C4-2B (cell line): Measurements from ENCODE around the gene PPARD.

Source experiments
- H3K27ac ChIP-seq: fragments of 450-650 bp; 2 replicates; pipeline ENCODE4 v1.5.1; 2017
- ZFX ChIP-seq: fragments of 450-650 bp; IDR thresholded peaks from 2 replicates; pipeline ENCODE4 v1.6.1; 2017
- TF ChIP-seq, protein P1 (sequence below): fragments of 450-650 bp; conservative IDR thresholded peaks from 2 replicates; pipeline ENCODE4 v1.5.1; 2017; ENCODE audit warnings: mild to moderate bottlenecking

The PPARD gene

DNA sequence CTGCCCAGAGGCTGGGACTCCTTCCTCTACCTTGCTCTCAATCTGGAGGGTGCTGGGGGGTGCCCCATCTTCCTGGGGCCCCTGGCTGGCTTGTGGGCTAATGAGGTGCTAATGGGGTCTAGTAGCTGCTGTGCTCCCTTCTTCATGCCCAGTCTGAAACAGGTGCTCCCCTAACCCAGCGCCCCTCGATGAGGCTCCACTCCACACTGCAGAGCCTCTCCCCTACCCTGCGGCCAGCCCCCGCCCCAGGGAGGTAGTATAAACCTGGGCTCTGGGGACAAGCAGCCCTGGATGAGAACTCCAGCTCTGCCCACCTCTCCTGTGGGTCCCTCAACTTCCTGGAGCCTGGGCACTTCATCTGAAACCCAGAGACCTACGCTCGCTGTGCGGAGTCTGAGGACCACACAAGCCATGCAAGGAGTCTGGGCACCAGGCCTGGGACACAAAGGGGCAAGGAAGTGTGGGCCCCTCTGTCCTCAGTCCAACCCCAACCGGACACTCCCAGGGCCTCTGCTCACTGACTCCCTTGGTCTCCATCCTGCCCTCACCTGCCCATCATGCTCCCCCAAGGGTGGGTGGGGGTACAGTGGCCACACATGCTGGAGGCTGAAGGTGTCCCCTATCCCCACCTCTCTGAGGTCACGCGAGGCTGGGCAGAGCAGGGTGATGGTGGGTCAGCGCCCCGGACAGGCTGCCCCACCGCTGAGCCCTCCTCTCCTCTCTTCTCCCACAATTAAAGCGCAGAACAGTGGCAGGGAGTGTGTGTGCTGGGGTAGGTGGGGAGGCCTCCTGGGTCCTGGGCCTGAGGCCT lies 132.0 kb downstream of the PPARD start:
- no peak for TF ChIP-seq ZFX
- TF ChIP-seq, protein P1, sequence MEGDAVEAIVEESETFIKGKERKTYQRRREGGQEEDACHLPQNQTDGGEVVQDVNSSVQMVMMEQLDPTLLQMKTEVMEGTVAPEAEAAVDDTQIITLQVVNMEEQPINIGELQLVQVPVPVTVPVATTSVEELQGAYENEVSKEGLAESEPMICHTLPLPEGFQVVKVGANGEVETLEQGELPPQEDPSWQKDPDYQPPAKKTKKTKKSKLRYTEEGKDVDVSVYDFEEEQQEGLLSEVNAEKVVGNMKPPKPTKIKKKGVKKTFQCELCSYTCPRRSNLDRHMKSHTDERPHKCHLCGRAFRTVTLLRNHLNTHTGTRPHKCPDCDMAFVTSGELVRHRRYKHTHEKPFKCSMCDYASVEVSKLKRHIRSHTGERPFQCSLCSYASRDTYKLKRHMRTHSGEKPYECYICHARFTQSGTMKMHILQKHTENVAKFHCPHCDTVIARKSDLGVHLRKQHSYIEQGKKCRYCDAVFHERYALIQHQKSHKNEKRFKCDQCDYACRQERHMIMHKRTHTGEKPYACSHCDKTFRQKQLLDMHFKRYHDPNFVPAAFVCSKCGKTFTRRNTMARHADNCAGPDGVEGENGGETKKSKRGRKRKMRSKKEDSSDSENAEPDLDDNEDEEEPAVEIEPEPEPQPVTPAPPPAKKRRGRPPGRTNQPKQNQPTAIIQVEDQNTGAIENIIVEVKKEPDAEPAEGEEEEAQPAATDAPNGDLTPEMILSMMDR = no peak
- H3K27ac ChIP-seq = no peak overlapping the region

DNA sequence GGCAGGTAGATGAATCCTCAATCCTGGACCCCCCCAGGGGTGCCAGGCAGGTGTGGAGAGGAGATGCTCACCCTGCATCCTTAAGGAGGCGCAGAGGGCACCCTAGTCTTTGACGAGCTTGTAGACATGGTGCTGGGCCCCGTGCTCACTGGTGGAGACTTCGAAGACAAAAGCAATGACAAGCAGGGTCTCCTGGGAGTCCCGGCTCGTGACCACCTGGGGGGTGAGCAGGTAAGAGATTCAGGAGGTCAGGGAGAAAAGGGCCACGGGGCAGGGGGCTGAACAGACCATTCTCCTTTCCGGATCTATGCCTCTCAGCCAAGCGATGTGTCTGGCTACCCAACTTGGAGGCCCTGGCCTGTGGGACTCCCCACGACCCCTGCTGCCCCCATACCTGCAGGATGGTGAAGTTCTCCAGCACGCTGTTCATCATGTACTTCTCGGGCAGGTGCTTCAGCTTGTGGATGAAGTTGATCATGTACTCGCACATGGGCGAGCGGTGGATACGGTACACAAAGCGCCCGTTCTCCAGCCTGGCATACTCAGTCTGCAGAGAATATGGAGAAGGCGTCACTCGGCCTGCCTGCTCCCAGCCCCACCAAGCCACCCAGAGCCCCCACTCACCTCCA lies 132.7 kb downstream of the PPARD start:
- no peak overlapping the region for H3K27ac ChIP-seq
- TF ChIP-seq, protein P1 = no peak
- TF ChIP-seq ZFX = no peak

DNA sequence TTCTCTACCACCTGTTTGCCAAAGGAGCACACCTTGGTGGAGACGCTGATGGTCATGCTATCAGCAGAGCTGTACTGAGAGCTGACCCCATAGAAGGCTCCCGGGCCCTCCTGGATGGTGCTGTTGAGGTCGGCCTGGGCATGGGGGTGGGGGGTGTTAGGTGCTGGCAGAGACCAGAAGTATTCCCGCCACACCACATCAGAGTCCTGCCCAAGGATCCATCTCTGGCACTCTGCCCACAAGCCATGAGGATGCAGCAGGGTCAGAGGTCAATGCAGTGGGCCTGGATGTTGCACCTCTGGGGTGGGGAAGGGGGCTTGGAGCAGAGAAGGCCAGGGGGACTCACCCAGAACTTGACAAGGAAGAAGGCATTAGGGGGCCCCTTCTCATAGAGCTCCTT lies 133.2 kb downstream of the PPARD start:
- no peak for TF ChIP-seq ZFX
- TF ChIP-seq, protein P1 = no peak
- H3K27ac ChIP-seq = no peak overlapping the region

DNA sequence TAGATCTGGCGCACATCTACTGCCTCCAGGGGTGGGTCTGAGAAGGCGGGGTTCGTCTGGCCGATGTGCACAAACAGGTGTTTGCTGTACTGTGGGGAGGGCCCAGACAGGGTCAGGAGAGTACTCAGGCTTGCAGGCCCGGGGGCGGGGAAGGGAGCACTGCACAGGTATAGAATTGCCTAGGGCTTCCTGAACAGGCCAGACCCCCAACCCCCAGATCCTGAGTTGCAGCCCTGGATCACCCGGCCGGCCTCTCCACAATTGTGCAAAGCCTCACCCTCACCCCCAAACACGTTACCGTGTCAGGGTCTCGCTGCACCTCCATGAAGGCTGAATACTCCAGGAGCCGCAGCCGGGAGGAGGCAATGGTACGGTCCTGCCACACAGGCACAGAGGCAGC lies 133.6 kb downstream of the PPARD start:
- TF ChIP-seq, protein P1 = no peak
- TF ChIP-seq ZFX = no peak
- no peak overlapping the region for H3K27ac ChIP-seq

DNA sequence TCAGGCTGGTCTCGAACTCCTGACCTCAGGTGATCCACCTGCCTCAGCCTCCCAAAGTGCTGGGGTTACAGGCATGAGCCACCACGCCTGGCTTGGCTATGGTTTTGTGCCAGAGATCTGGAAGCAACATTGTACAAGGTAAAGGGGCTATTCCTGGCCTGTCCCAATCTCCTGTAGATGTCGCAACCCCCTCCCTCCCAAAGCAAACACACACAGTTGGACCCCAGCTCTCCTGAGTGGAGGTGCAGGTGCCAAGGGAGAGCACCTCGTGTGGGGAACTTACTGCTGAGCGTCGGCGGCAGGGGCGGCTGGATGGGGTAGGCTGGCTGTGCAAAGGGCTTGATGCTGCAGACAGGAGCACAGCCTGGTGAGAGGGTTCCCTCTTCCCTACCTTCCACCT lies 134.7 kb downstream of the PPARD start:
- H3K27ac ChIP-seq = no peak overlapping the region
- TF ChIP-seq, protein P1 = no peak
- TF ChIP-seq ZFX = no peak
